ENCODE measurements around the gene CTNNB1. TPM values are rescaled to one million over a fixed set of nuclear protein-coding genes. Genes with fewer than 3 reads are reported as not detected.

Gene CTNNB1
- total RNA-seq, 2 experiments from 2014 or later, result 157 to 201 TPM

DNA sequence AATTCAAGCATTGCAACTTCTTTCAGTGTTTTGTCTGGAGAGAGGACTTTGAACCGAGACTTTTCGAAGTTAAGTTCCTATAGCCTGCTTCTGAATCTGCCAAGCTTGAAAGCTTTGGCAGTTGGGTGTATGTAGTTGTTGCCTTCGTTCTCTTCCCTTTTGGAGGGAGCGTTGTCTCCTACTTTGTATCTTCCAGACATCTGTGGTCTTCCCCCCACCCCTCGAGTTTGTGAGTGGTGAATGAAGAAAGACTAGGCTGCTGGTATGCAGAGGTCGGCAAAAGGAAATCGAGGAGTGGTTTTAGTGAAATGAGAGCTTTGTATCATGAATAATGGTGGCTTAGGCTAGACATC, 1.3 kb downstream of the CTNNB1 start:
- Histone ChIP-seq H3K79me2 (ENCODE audit: insufficient read depth, low read depth, low read length) (peaks cover 60% of the 10 kb centered on the region), H3K36me3 (ENCODE audit: insufficient read depth, low read length) (peaks cover 30% of the 10 kb centered on the region; the same call in 1 of the 2 replicates), H3K4me1 (ENCODE audit: insufficient read depth, low read length, poor library complexity, severe bottlenecking) (peaks cover 32% of the 10 kb centered on the region), H3K9me3 (ENCODE audit: low read length) (no peaks in the 10 kb centered on the region), H4K20me1 (ENCODE audit: insufficient read depth, low read length) (peaks cover 56% of the 10 kb centered on the region), H3K4me3 (ENCODE audit: low read depth, low read length, poor library complexity, severe bottlenecking) (peak overlapping the region; percentile 99), H3K9me2 (ENCODE audit: insufficient read depth, low read length) (no peaks in the 10 kb centered on the region), H2AFZ (ENCODE audit: low read length) (no peak overlapping the region), H3K4me2 (ENCODE audit: low read length) (peak overlapping the region; percentile 99), H3K27ac (ENCODE audit: low read depth, low read length, poor library complexity, severe bottlenecking) (peak overlapping the region; percentile 71)
- ChIA-PET CTCF (ENCODE audit: unreplicated experiment) (no interaction called here), POLR2A (interaction anchor here (0.6 to 2.3 kb wide), 6 partner anchors 9 to 596 kb away, joined by 3 to 7 read pairs (median 4); no protein-coding TSS in a partner anchor)
- TF ChIP-seq EZH2phosphoT487 (IDR thresholded peaks at IDR 0.05; ENCODE audit: borderline replicate concordance, low read depth, low read length), result no peak
- TF ChIP-seq CTCF (conservative IDR thresholded peaks at IDR 0.05; ENCODE audit: low read length), result no peak
- DNase-seq (ENCODE audit: low spot score), result peak; percentile 62
- intact Hi-C loops (cut with micrococcal nuclease; ENCODE audit: unreplicated experiment), result loop anchor here (2.0 to 5.0 kb wide), 3 partner anchors 486 to 883 kb away; no protein-coding TSS in a partner anchor
- BruUV-seq (replicated peaks), result no TSS peak

GRCh38 chr3:41202075-41202833, 2.9 kb downstream of the CTNNB1 start:
- CTCF ChIA-PET (ENCODE audit: unreplicated experiment), result no interaction called here
- no peaks in the 10 kb centered on the region for H3K9me3 ChIP-seq (ENCODE audit: low read length)
- H4K20me1 ChIP-seq (ENCODE audit: insufficient read depth, low read length), result peaks cover 70% of the 10 kb centered on the region
- H3K36me3 ChIP-seq (ENCODE audit: insufficient read depth, low read length), result peaks cover 35% of the 10 kb centered on the region; the same call in 1 of the 2 replicates
- H2AFZ ChIP-seq (ENCODE audit: low read length), result no peak overlapping the region
- H3K27ac ChIP-seq (ENCODE audit: low read depth, low read length, poor library complexity, severe bottlenecking), result peak overlapping the region; percentile 71
- peak overlapping the region; percentile 99 for H3K4me2 ChIP-seq (ENCODE audit: low read length)
- H3K9me2 ChIP-seq (ENCODE audit: insufficient read depth, low read length), result no peaks in the 10 kb centered on the region
- H3K4me3 ChIP-seq (ENCODE audit: low read depth, low read length, poor library complexity, severe bottlenecking), result peak overlapping the region; percentile 99
- peaks cover 32% of the 10 kb centered on the region for H3K4me1 ChIP-seq (ENCODE audit: insufficient read depth, low read length, poor library complexity, severe bottlenecking)
- BruUV-seq (replicated peaks), result no TSS peak
- DNase-seq (ENCODE audit: low spot score), result peak; percentile 31
- intact Hi-C loops (cut with micrococcal nuclease; ENCODE audit: unreplicated experiment), result loop anchor here (5.0 kb wide), 2 partner anchors 620 to 885 kb away; no protein-coding TSS in a partner anchor
- POLR2A ChIA-PET, result interaction anchor here (0.6 to 2.3 kb wide), 8 partner anchors 11 to 1172 kb away, joined by 3 to 7 read pairs (median 3); no protein-coding TSS in a partner anchor
- H3K79me2 ChIP-seq (ENCODE audit: insufficient read depth, low read depth, low read length), result peaks cover 76% of the 10 kb centered on the region
- TF ChIP-seq CTCF (conservative IDR thresholded peaks at IDR 0.05; ENCODE audit: low read length) (no peak), EZH2phosphoT487 (IDR thresholded peaks at IDR 0.05; ENCODE audit: borderline replicate concordance, low read depth, low read length) (no peak)

Measured in OCI-LY7 (cell line).